ENCODE data around the gene TULP1.
"Not testable (repeated sequence)": the region's sequence is repeated elsewhere in the genome, so short reads cannot be mapped to it uniquely, and the experiment has no call there.

The TULP1 gene

GRCh38 chr6:35519313-35520015 is 6.8 kb upstream of the TULP1 start:
- DNase-seq = no peak

- no peak for DNase-seq
Observed at GRCh38 chr6:35518566-35519312, 6.0 kb upstream of the TULP1 start.

DNA sequence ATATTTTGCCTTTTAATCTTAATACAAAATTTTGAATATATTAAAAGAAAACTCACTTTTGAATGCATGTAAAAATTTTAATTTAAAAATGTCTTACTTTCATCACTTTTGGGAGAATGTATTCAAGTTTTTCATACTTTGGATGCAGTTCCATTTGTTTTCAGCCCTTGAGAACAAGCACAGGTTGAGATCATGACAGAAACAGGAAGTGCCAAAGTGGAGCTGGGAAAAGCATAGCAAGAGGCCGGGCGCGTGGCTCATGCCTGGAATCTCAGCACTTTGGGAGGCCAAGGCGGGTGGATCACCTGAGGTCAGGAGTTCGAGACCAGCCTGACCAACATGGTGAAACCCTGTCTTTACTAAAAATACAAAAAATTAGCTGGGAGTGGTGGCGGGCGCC is 5.3 kb upstream of the TULP1 start:
- not testable (repeated sequence) for DNase-seq

DNA sequence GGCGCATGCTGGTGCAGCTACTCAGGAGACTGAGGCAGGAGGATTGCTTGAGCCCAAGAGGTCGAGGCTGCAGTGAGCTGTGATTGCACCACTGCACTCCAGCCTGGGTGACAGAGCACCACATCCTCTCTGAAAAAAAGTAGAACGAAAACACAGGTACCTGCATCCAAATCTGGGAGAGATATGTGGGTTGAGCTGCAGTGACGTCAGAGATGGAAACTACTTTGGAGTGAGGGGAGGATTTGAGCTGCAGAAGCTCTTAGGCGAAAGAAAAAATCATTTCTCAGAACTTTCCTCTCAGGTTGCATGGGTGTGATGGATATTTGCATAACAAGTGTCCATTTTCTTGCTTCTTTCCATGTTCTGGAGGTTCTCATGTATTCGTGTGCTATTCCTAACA is 4.0 kb upstream of the TULP1 start:
- no peak for DNase-seq

DNA sequence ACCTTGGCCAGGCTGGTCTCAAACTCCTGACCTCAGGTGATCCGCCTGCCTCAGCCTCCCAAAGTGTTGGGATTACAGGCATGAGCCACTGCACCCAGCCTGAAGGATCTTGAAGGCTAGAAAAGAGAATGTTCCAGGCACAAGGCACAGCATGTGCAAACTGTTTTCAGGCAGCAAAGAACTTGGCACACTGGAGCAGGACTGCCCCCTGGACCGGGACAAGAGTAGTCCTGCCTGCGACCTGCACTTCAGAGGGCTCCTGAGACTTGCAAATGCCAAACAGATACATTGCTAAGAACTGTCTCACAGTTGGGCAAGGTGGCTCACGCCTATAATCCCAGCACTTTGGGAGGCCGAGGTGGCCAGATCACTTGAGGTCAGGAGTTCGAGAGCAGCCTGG is 3.2 kb upstream of the TULP1 start:
- not testable (repeated sequence) for DNase-seq

DNA sequence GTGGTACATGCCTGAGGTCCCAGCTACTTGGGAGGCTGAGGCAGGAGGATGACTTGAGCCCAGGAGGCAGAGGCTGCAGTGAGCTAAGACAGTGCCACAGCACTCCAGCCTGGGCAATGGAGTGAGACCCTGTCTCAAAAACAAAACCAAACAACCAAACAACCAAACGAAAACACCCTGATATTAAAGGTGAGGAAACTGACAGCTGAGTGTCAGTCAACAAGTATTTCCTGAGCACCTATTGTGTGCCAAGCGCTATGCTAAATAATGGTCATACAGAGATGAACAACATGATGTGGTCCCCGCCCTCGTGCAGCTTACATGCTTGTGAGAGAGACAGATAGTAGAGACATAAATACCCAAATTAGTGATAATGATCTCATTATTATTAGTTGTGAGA is 1.9 kb upstream of the TULP1 start:
- no peak for DNase-seq

DNA sequence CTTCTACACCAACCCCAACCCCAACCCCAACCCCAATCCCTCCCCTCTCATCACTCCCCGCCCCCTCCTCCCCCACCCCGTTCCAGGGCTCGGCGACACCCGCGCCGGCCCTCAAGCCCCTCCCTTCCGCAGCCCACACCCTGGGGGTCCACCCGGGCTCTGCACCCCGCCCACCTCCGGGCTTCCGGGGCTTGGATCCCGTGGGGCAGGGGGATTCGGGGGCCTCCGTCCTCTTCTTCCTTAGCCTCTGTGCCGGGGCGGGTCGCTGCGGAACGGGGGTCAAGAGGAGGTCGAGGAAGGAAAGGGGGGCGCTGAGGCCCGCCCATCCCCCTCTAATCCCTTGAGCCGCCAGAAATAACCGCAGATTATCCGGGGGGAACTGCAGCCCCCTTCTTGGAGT is 690 bp downstream of the TULP1 start:
- DNase-seq = no peak

GRCh38 chr6:35511562-35511941 is 1.1 kb downstream of the TULP1 start:
- DNase-seq = no peak

GRCh38 chr6:35510916-35511561 is 1.7 kb downstream of the TULP1 start:
- no peak for DNase-seq

- DNase-seq = no peak
Observed at GRCh38 chr6:35508542-35508941, 4.2 kb downstream of the TULP1 start.

DNA sequence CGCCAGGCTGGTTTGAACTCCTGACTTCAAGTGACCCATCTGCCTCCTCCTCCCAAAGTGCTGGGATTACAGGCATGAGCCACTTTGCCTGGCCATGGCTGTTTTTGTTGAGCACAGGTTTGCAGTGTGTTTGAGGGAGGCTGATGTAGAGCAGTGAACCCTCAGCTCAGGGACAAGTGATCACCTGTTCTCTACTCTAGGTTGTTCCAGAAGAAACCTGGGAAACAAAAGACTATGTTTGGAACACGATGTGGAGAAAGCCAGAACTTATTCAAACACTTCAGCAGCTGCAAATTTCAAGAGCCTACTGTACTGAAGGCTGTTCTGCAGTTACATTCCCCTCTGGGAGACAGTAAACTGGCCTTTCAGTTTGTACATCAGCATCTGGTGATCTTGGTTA is 4.7 kb downstream of the TULP1 start:
- no peak for DNase-seq

- DNase-seq = no peak
Observed at GRCh38 chr6:35507221-35507620, 5.5 kb downstream of the TULP1 start.

DNA sequence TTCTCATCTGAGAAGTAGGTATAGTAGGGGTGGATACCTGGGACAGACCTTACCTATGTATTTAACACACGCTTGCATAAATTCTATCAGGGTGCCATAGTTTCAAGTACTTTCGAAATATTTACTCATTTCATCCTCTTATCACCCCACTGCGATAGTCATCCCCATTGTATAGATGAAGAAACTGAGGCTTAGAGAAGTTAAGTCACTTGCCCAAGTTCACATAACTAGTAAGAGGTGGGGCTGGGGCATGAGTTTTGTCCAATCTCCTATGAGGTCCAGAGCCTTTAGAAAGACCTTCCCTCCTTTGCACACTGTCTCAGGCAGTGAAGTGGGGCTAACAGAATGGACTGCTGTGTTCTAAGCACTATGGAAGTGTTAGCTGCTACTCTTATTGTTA is 6.2 kb downstream of the TULP1 start:
- DNase-seq = no peak

GRCh38 chr6:35505999-35506412 is 6.7 kb downstream of the TULP1 start:
- no peak for DNase-seq

DNA sequence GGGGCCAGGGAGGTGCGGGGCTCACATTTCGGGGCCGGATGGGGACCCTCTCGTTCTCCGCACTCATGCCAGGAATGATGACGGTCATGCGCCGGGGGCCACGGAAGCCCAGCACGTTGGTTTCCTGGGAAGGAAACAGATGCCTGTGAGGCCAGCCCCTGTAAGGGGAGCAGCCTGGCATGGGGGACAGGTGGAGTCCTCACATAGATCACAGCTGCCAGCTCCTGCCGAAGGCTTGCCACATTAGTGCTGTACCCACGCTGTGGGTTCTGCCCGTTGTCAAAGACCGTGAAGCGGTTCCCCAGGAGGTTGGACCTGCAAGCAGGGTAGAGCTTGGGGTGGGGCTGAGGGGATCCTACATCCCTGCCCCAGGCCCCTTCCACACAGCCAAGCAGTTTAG is 9.2 kb downstream of the TULP1 start:
- no peak for DNase-seq

DNA sequence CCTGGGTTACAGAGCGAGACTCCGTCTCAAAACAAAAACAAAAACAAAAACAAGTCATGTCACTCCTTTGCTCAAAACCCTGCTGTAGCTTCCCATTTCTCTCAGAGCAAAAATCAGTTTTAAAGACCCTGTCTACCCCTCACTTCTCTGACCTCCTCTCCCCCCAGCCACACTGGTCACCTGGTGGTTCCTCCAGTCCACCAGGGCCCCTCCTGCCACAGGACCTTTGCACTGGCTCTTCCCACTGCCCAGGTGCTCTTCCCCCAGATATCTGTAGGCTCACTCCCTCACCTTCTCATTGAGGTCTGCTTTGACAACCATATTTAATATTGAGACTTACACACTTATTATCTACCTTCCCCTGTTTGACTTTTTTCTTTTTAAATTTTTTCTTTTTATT is 10.9 kb downstream of the TULP1 start:
- no peak for DNase-seq

GRCh38 chr6:35500782-35501181 is 11.9 kb downstream of the TULP1 start:
- no peak for DNase-seq

- no peak for DNase-seq
Observed at GRCh38 chr6:35499372-35499771, 13.3 kb downstream of the TULP1 start.

DNA sequence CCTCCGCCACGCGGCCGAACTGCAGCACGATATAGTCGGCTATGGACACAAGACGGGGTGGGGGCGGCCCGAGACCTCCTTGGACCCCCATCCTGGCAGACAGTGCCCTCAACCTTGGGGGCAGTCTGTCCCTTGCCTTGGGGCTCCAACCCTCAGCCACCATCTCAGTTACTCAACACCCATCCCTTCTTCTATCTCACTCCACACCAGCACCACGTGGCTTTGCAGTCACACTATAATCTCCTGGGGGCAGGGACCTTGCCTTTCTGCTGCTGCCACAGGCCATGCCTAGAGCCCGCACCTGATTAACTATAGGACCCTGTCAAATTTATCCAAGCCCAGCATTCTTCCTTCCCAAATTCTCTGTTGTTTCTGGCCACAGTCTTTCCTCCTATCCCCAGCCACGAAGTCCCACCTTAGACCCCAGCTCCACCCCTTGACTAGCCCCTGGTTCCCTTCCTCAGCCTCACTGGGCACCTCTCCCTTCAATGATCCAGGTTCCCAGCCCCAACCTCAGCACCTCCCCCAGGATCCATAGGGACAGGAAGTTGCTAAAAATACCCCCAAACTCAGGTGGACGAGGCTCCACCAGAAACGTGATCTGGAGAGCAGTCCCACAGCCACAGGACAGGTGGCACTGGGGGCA is 14.2 kb downstream of the TULP1 start:
- DNase-seq = no peak

- peak; percentile 55 for DNase-seq
Observed at GRCh38 chr6:35497571-35498421, 14.9 kb downstream of the TULP1 start.

- DNase-seq = peak; percentile 59
Observed at GRCh38 chr6:35496841-35497570, 15.7 kb downstream of the TULP1 start, which contains the start of gene TEAD3. Gene TEAD3, minus strand, starts transcription at chr6:35497079.
